NOMO-1 treated with dmso at 0.1 percent for 144 hours (cell line): Measurements from ENCODE around the gene EEF2KMT.
"Not testable (repeated sequence)": the region's sequence is repeated elsewhere in the genome, so short reads cannot be mapped to it uniquely, and the experiment has no call there.

Source experiments
- DNase-seq: peaks from one replicate; lab custom pipeline; 2025; ENCODE audit not compliant: unreplicated experiment; lab: John Stamatoyannopoulos, UW

EEF2KMT gene

DNA sequence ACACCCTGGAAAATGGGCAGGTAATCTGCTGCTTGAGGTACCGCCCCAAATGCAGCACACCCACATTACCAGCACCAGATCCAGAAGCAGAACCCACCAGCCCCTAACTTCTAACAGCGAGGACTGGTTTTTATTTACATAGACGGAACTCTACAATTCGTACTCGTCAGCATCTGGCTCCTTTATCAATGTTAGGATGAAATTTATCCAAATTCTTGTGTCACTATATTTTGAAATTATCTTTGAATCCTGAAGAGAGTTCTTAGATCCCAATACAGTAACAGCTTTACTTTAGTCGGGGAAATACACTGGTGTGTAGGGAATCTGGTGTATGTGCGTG, 26.3 kb downstream of the EEF2KMT start:
- DNase-seq = no peak

GRCh38 chr16:5070431-5071186, 27.0 kb downstream of the EEF2KMT start:
- DNase-seq = no peak

DNA sequence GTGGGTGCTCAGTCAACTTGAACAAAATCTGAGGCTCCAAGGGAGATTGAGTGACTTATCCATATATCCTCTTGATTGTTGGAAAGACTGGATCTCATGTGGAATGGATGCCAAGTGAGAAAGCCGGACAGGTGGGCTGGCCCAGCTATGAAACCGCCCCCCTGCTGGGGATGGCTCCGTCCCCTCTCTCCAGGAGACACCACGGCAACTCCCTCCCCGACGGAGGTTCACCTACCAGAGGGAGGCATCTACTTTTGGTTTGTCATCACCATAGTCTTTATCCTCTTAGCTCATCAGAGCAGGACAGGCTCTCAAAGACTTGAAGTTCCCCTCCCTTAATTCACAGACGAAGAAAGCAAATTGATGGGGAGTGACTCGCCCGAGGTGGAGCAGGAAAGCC, 27.7 kb downstream of the EEF2KMT start:
- no peak for DNase-seq

DNA sequence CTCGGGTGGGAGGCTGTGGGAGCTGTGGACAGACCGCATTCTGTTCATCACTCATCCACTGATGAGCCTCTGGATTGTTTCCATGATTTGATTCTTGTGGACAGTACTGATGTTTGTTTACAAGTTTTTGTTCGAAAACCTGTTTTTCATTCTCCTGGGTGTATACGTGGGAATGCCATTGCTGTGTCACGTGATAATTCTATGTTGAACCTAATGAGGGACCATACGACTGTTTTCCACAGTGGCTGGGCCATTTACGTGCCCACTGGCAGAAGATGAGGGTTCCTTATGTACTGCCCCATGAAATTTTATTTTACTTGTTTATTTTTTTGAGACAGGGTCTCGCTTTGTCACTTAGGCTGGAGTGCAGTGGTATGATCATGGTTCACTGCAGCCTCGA, 28.5 kb downstream of the EEF2KMT start:
- no peak for DNase-seq

- no peak for DNase-seq
These were observed 31.1 kb downstream of the EEF2KMT start for GRCh38 chr16:5066511-5066910.

GRCh38 chr16:5065813-5066212, 31.8 kb downstream of the EEF2KMT start, which contains the start of gene C16orf89:
C16orf89 (minus strand) TSS chr16:5065956; CDS start chr16:5065908, 48 bp downstream.
- DNase-seq = no peak

GRCh38 chr16:5065326-5065725, 32.3 kb downstream of the EEF2KMT start:
- no peak for DNase-seq

DNA sequence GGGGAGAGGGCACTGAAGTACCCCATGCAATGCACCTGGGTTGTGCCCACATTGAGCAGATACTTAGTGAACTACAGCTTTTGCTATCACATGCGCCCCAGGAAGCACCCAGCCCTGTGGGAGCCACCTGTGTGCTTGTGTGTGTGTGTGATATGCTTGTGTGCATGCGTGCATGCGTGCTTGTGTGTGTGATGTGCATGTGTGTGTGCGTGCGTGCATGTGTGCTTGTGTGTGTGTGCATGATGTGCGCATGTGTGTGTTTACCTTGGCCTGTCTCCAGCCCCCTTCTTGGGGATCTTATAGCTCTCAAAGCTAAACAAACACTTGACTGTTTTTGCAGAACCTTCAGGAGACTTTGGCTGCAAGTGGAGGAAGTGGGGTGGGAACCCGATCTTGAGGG, 32.7 kb downstream of the EEF2KMT start:
- no peak for DNase-seq

DNA sequence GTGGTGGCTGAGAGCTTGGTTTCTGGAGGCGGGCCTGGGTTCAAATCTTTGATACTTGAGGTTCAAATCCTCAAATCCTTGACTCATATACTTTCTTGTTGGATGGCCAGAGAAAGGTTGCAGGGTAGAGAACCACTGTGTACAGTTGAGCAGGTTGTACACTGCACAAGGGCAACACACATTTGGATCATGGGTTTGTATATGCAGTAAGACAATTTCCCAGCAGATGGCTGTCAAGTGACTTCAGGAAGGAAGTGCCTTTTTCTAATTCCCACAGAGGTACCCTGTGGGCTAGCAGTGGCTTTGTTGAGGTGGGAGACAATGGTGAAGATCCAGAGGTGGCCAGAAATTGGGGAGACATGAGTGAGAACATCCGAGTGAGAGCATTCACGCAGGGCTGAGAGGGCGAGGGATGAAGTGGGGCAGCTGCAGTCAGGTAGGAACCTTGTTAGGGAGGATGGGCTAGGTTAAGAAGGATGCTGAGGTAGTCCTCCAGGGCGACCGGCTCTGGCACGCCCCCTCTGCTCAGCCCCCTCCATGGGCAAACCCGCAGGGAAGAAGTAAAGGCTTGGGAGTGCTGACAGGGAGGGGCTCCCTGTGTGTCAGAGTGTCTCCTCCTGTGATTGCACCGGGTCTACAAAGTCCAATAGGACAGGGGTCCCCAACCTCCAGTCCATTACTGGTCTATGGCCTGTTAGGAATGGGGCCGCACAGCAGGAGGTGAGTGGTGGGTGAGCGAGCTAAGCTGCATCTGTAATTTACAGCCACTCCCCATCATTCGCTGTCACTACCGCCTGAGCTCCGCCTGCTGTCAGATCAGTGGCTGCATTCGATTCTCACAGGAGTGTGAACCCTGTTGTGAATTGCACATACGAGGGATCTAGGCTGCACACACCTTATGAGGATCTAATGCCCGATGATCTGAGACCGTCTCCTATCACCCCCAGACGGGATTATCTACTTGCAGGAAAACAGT, 34.5 kb downstream of the EEF2KMT start:
- DNase-seq = no peak

DNA sequence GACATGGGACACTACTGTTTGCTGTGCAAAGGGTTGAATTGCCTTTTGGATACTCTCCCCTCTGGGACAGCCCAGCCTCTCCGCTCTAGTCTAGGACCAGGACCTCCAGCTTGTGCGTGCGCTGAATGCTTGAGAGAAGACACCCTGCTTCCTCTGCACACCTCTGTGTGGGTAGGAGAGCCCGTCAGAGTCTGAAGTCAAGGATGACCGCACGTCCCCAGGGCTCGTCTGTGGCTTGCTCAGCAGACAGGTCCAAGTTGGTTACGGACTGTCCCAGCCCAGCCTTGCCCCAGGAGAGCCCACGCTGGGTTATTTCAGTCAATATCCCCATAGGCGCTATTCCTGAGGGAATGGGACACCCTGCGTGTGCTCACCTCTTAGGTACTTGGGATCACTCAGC, 35.5 kb downstream of the EEF2KMT start:
- DNase-seq = no peak

DNA sequence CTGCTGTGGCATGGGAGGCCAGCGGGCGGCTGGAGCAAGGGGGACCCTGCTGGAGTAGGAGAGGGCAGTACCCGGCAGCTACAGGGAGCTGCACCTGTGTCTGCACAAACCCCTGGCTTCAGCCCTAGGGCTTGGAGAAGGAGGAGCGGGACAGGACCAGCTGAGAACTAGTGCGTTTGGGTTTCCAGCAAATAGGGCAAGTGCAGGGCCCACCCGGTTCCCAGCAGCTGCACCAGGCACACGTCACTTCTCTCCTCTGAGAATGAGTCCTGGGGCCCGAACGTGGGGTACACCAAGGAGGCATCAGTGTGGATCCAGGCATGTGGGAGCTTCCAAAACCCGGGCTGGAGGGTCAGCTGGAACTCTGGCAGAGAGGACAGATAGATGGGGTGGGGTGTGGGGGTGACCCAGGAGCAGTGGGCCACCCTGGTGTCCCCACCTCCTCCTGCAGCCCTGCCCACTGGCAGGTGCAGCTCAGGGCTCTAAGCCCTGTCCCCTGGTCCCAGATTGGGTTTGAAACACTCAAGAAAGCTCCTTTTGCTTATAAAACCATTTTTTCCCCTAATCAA, 37.4 kb downstream of the EEF2KMT start:
- DNase-seq = no peak

DNA sequence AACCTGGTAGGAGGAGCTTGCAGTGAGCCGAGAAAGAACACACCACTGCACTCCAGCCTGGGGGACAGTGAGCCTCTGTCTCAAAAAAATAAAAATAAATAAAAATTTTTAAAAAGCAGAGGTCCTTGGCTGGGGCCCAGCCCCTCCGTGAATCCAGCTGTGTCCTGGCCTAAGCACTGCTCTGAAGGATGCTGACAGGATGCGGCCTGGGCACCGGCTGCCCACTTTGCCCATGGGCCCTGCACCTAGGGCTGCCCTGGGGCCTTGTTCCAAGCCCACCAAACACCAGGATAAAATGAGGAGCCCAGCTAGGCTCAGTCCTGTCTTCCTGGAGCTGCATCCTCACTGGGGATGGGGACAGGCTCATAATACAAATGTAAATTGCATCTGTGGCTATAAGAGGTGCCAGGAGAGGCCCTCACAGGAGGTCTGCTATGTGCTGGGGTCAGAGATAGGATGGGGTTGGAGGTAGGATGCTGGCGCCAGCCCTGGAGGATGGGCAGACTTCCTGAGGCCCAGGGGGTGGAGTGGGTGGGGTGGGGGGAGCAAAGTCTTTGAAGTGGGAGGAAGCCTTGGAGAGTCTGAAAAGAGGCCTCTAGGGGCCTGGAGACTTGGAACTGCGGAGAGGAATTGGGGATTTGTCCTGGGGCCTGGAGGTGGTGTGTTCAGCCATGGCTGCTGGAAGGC, 38.1 kb downstream of the EEF2KMT start:
- no peak for DNase-seq

- DNase-seq = no peak
These were observed 39.1 kb downstream of the EEF2KMT start for GRCh38 chr16:5058476-5058875.

GRCh38 chr16:5056352-5056751, 41.2 kb downstream of the EEF2KMT start:
- DNase-seq = peak; percentile 8

DNA sequence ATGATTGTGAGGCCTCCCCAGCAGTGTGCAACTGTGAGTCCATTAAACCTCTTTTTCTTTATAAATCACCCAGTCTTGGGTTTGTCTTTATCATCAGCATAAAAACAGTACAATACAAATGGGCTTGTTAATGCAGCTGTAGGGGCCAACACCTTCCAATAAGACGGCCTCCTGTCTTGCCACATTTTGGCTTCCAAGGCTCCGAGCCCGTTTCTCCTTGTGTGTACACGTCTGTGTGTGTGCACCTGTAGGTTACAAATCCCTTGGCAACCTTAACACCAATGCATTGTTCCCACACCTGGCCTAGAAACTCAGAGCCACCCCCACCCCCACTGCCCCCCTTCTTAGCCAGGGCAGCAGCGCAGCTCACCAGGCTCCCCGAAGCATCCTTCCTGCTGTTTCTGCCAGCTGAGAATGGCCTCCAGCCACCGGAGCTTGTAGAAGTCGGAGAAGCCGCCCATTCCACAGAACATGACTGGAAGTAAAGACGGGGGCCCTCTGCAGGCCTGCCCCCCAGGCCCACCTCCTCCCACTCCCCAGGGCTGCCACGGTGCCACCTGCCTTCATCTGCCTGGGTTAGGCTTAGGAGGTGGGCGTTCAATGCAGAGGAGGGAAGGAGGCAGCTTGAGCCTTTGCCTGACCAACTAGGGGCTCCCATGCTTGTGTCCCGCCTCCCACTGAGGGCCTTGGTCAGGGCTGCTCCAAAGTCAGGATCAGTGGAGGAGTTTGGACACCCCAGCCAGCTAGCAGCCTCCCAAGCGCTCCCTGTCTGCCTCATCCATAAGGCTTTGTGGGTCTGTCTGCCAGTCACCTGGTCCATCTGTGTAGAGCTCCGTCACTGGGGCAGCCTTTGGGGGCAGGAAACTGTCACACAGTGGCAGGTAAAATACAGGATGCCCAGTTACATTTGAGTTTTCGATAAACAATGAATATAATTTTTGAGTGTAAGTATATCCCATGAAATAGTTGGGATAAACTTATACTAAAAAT, 42.4 kb downstream of the EEF2KMT start:
- no peak for DNase-seq

GRCh38 chr16:5046914-5047313, 50.7 kb downstream of the EEF2KMT start:
- no peak for DNase-seq

- no peak for DNase-seq
These were observed 52.0 kb downstream of the EEF2KMT start for GRCh38 chr16:5045499-5046115.

GRCh38 chr16:5044581-5044980, 53.0 kb downstream of the EEF2KMT start:
- not testable (repeated sequence) for DNase-seq

GRCh38 chr16:5044011-5044540, 53.5 kb downstream of the EEF2KMT start:
- DNase-seq = no peak
